HAP-1 (cell line): ENCODE measurements around the gene NFATC1.
A peak's percentile ranks its signal among the peaks of the same experiment; 100 is the strongest.

Experiments used
- DNase-seq, 2 experiments: peaks; one replicate each; pipeline ENCODE4 v3.0.0-alpha.2; 2016 to 2020; ENCODE audit warnings: low spot score in 2 of 2
- H3K27me3 ChIP-seq: fragments of 250-450 bp; sonication (Bioruptor Pico); 2 replicates; pipeline ENCODE4 v1.5.1; 2020; ENCODE audit warnings: low read depth, mild to moderate bottlenecking, moderate library complexity
- H3K36me3 ChIP-seq: fragments of 250-450 bp; sonication (Bioruptor Pico); replicated peaks from 2 replicates; pipeline ENCODE4 v1.5.1; 2020; ENCODE audit warnings: mild to moderate bottlenecking
- H3K4me1 ChIP-seq: fragments of 250-450 bp; sonication (Bioruptor Pico); 2 replicates; pipeline ENCODE4 v1.5.1; 2020; ENCODE audit warnings: mild to moderate bottlenecking
- H3K4me3 ChIP-seq: fragments of 250-450 bp; sonication (Bioruptor Pico); 2 replicates; pipeline ENCODE4 v1.5.1; 2020; ENCODE audit warnings: mild to moderate bottlenecking, moderate library complexity
- H3K9me3 ChIP-seq: fragments of 250-450 bp; sonication (Bioruptor Pico); 2 replicates; pipeline ENCODE4 v1.5.1; 2020; ENCODE audit warnings: mild to moderate bottlenecking, moderate library complexity
- in situ Hi-C: fragments of 300-500 bp; cut with MboI; formaldehyde crosslinking; loops from 3 replicates; pipeline ENCODE4 v1.14.3; 2020; ENCODE audit warnings: low sequenced_read_pairs, inconsistent platforms, mixed read lengths

NFATC1 gene

DNA sequence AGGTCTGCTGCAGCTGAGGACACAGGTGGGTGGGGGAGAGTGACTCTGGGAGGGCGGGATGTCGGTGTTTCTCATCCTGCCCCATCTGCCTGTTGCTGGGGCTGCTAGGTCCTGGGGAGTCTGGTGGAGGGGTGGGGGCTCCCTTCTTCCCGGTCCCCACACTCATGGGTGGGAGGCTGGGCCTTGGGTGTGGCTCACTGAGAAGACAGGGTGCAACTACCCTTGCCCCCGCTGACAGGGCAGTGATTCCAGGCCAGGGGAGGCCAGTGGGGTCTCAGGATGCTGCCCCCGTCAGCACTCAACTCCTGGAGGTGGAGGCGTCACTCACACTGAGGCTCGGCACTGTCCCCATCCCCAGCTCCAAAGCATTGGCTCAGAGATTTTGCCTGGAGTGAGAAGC is 7.7 kb upstream of the NFATC1 start:
- no peak overlapping the region for H3K4me3 ChIP-seq
- H3K9me3 ChIP-seq, result no peaks in the 10 kb centered on the region
- no peaks in the 10 kb centered on the region for H3K36me3 ChIP-seq
- peak in 1 of 2 experiments; percentile 3 for DNase-seq
- H3K27me3 ChIP-seq, result no peaks in the 10 kb centered on the region
- no peaks in the 10 kb centered on the region for H3K4me1 ChIP-seq
- in situ Hi-C loops, result no loop called here

DNA sequence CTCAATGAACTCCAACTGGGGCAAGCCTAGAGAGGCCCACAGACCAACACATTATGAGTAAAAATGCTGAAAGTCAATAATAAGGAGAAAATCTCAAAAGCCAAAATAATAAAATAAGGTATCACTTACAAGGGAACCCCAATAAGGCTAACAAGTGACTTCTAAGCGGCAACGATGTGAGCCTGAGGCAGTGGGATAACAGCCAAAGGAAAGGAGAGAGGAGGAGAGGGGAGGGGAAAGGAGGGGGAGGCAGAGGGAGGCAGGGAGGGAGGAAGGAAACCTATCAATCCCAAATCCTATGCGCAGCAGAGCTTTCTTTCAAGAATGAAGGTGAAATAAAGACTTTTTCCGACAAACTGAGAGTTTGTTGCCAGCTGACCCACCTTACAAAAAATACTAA is 6.0 kb upstream of the NFATC1 start:
- in situ Hi-C loops, result no loop called here
- peak in 1 of 2 experiments; percentile 5 for DNase-seq
- H3K27me3 ChIP-seq, result no peaks in the 10 kb centered on the region
- no peaks in the 10 kb centered on the region for H3K36me3 ChIP-seq
- H3K4me1 ChIP-seq, result peaks cover 7% of the 10 kb centered on the region
- no peak overlapping the region for H3K4me3 ChIP-seq
- no peaks in the 10 kb centered on the region for H3K9me3 ChIP-seq

DNA sequence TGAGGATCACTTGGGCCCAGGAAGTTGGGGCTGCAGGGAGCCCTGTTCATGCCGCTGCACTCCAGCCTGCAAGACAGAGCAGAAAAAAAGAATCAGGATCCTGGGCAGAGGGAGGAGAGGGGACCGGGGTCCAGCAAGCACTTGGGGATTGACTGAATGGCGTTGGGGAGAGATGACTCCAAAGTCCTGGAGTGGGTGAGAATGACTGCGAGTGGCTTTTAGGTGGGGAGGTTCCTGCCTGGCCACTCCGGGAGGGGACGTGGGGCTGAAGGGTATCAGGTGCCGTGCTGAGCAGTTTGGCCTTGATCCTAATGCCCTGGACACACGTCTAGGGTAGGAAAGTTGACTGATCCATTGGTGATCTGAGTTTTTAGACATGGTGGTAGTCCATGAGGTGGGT is 3.5 kb upstream of the NFATC1 start:
- DNase-seq, result no peak
- no peak overlapping the region for H3K4me3 ChIP-seq
- H3K9me3 ChIP-seq, result no peaks in the 10 kb centered on the region
- in situ Hi-C loops, result no loop called here
- peaks cover 15% of the 10 kb centered on the region for H3K4me1 ChIP-seq
- no peaks in the 10 kb centered on the region for H3K36me3 ChIP-seq
- H3K27me3 ChIP-seq, result no peaks in the 10 kb centered on the region

DNA sequence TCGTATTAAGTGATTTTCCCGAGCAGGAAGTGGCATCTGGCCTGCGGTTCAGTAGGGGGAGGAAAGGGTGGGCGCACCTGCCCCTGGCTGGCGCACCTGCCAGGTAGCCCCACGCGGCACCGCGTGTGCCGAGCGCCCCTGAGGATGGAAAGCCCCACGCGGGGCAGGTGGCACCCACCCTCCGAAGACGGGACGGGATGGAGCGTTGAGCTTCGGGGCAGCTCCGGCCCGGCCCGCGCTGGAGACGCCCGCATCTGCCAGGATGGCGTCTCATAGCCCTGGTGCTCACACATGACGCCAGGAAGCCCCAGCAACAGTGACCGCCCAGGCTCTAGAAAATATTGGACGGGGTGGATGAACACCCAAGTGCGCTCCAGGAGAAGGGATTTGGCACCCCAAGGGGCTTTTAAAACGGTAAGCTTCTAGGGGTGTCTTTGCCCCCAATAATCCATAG is 2.5 kb upstream of the NFATC1 start:
- in situ Hi-C loops, result no loop called here
- H3K36me3 ChIP-seq, result no peaks in the 10 kb centered on the region
- H3K4me3 ChIP-seq, result peak overlapping the region; percentile 30
- no peak for DNase-seq
- peaks cover 16% of the 10 kb centered on the region for H3K4me1 ChIP-seq
- no peaks in the 10 kb centered on the region for H3K27me3 ChIP-seq
- no peaks in the 10 kb centered on the region for H3K9me3 ChIP-seq

DNA sequence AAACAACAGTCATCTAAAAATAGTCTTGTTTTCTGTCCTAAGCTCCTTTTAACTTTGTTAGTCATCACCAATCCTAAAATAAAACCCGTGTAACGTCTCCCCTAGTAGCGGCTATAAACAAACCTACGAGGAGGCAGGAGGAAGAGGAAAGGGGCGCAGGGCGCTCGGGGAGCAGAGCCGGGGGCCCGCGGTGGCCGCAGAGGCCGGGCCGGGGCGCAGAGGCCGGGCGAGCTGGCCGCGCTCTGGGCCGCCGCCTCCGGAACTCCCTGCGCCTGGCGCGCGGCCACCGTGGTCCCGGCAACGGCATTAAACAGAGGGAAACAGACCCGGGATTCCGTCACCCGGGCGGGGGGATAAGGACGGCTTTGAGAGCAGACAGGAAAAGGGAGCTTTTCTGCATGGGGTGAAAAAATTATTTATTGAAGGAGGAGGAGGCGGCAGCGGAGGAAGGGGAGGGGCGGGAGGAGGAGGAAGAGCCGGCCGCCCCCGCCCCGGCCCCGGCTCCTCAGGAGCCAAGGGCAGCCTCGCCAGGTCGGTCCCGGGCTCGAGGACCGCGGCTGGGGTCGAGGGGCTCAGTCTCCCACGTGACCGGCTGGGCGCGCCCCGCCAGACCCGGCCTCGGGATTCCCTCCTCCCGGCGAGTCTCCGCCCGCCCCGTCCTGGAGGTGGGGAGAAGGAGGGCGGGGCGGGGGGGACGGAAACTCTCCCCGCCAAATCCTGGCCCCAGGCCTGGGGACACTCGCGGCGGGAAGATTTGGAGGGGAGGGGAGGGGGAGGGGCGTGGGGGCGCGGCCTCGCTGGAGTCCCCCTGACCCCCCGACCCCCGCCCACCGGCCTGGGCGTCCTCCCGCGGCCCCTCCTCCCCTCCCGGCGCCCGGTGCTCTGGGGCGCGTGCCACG is 1.8 kb upstream of the NFATC1 start:
- in situ Hi-C loops, result no loop called here
- no peaks in the 10 kb centered on the region for H3K36me3 ChIP-seq
- H3K4me1 ChIP-seq, result peaks cover 16% of the 10 kb centered on the region
- H3K9me3 ChIP-seq, result no peaks in the 10 kb centered on the region
- peak overlapping the region; percentile 30 for H3K4me3 ChIP-seq
- no peaks in the 10 kb centered on the region for H3K27me3 ChIP-seq
- DNase-seq, result peak; percentile 76 to 90

DNA sequence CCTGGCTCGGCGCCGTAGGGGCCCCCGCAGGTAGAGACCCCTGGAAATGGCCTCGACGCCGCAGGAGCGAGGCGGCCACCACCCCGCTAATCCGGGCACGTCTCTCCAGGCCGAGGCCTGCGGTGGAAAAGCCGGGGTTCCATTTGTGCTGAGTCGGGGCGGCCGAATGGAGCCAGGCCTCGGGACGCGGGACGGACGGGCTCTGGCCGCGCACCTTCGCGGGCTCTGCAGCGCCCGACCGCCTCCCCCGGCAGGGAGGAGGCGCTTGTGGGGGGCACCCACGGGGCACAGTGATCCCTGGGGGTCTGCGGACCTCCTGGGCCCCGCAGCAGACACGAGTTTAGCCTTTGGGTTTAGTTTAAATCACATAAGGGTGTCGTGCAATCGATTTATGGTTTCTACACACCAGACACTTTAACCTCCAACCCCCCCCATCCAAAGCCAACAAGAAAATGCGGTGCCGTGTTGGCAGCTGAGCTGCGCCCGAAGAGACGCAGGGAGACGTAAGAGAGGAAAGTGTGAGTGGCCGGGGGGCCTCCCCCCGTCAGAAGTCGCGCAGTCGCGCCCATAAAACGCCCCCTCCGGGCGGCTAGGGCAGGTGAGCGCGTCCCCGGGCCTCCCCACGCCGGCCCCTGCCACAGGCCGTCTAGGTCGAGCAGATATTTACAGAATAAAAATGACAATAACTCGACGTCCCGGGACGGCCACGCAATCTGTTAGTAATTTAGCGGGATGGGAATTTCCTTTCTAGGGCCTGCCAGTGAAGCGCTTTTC is 1.0 kb upstream of the NFATC1 start:
- in situ Hi-C loops, result no loop called here
- H3K9me3 ChIP-seq, result no peaks in the 10 kb centered on the region
- H3K36me3 ChIP-seq, result no peaks in the 10 kb centered on the region
- peak; percentile 35 to 59 for DNase-seq
- no peaks in the 10 kb centered on the region for H3K27me3 ChIP-seq
- H3K4me1 ChIP-seq, result peaks cover 16% of the 10 kb centered on the region
- H3K4me3 ChIP-seq, result peak overlapping the region; percentile 30

DNA sequence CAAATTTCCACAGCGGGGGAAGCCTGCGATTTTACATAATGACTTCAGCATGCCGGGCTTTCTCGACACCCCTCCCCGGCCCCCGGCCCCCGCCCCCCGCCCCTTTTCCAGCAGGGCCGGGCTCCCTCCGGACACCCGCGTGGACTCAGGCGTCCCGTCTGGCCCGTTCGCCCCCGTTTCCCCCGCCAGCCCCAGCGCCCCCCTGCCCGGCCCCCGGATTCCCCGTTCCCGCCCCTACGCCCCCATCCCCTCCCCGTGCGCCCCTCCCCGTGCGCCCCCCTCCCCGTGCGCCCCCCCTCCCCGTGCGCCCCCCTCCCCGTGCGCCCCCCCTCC is 456 bp upstream of the NFATC1 start:
- no peak for DNase-seq
- H3K36me3 ChIP-seq, result no peaks in the 10 kb centered on the region
- no peaks in the 10 kb centered on the region for H3K27me3 ChIP-seq
- in situ Hi-C loops, result no loop called here
- H3K9me3 ChIP-seq, result no peaks in the 10 kb centered on the region
- H3K4me3 ChIP-seq, result peak overlapping the region; percentile 30; the same call in 1 of the 2 replicates
- peaks cover 16% of the 10 kb centered on the region for H3K4me1 ChIP-seq

DNA sequence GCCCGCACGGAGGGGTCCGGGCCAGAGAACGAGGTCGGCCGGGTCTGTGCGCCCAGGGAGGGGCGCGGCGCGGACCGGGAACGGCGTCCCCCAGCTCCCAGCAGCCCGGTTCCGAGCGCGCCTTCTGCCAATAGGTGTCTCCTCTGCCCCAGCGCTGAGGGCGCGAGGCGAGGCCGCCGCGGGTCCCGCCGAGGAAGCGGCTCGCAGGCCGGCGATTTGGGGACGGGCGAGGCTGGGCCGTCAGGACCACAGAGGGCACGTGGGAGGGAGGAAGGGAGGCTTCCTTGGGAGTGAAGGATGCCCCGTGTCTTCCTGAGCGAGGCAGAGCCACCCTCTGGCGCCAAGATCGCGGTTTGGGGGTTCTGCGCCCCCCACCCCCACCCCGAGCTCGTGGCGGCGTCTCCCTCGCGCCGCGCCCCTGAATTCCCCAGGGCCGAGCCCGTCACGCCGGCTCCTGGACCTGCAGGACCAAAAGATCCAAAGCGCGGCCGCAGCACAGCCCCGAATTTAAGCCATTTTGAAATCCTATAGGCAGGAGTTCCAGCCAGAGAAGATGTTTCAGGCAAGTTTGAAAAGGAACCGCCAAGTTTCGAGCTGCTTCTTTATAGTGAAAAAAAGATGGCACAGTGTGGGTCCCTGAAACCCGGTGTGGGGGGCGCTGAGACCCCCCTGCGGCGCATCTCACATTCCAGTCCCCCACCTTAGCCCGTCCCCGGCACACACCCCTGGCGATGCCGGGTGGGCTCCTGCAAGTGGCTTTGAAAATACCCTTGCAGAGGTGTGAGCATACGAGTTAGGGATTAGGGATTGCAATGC is 909 bp downstream of the NFATC1 start:
- no peaks in the 10 kb centered on the region for H3K27me3 ChIP-seq
- H3K9me3 ChIP-seq, result no peaks in the 10 kb centered on the region
- H3K4me1 ChIP-seq, result peaks cover 16% of the 10 kb centered on the region
- in situ Hi-C loops, result no loop called here
- H3K4me3 ChIP-seq, result peak overlapping the region; percentile 48
- DNase-seq, result peak in 1 of 2 experiments; percentile 64
- H3K36me3 ChIP-seq, result no peaks in the 10 kb centered on the region

DNA sequence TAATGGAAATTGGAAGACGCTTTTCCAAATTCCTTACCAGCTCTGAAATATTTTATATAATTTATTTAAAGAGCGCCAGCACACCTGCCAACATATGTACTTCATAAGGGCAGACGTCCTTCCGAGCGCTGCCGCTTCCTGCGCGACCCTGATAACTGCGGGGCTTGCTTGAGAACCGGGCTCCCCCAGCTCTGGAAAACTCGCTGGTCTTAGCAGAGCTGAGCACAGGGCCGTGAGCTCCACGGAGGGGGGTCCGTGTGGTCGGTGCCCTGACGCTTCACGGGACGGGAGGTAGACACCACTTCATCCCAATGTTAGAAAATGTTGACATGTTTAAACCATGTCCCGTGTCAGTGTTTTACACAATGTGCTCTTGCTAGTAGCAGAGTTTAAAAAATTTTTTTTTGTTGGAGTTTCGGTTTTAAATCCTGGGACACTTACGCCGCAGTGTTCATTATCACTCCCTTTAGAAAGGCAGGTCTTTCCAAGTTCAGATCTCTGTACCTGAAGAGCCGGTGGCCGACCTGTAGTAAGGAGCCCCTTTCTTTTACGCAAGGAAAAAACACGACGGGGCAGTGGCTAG is 1.6 kb downstream of the NFATC1 start:
- no peaks in the 10 kb centered on the region for H3K9me3 ChIP-seq
- H3K4me1 ChIP-seq, result peaks cover 16% of the 10 kb centered on the region
- no peak for DNase-seq
- in situ Hi-C loops, result no loop called here
- peak overlapping the region; percentile 48 for H3K4me3 ChIP-seq
- H3K27me3 ChIP-seq, result no peaks in the 10 kb centered on the region
- H3K36me3 ChIP-seq, result no peaks in the 10 kb centered on the region

DNA sequence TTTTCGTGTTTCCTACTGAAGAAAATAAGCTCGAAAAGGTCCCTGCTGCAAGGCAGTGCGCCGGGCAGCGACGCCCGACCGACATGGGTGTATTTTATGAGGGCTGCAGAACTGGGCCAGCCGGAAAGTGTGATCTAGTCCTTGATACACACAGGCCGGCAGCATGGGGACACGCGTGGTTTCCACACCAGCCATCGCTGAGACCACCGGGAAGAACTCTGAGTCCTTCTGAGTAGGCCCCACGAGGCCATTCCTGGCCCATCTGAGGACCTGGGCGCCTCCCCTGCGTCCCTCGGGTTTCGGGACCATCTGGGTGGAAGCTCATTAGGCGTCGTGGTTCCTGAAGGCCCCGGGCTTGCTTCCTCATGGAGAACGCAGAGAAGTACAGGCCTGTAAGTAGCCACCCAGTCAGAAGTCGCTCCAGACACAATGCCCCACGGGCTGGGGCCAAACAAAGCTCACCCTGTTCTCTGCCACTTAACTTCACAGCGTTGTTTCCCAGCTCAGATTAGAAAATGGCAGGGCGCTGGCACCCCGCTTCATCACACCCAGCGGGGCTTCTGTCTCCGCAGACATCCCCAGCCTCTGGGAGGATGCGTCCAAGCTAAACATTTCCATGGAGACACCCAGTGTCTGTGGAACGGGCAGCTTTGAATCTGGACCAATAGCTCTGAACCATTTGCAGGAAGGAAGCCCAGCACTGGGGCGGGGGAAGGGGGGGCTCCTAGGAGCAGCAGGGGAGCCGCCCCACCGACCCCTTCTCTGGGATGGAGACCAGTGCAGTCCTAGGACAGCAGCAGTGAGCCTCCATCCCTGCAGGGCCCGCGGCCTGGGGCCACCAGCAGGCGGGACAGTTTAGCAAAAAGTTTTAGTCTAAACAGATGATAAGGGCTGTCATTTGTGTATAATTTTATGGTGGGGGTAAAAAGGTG is 2.4 kb downstream of the NFATC1 start:
- no peak overlapping the region; the same call in 1 of the 2 replicates for H3K4me3 ChIP-seq
- H3K36me3 ChIP-seq, result no peaks in the 10 kb centered on the region
- in situ Hi-C loops, result no loop called here

DNA sequence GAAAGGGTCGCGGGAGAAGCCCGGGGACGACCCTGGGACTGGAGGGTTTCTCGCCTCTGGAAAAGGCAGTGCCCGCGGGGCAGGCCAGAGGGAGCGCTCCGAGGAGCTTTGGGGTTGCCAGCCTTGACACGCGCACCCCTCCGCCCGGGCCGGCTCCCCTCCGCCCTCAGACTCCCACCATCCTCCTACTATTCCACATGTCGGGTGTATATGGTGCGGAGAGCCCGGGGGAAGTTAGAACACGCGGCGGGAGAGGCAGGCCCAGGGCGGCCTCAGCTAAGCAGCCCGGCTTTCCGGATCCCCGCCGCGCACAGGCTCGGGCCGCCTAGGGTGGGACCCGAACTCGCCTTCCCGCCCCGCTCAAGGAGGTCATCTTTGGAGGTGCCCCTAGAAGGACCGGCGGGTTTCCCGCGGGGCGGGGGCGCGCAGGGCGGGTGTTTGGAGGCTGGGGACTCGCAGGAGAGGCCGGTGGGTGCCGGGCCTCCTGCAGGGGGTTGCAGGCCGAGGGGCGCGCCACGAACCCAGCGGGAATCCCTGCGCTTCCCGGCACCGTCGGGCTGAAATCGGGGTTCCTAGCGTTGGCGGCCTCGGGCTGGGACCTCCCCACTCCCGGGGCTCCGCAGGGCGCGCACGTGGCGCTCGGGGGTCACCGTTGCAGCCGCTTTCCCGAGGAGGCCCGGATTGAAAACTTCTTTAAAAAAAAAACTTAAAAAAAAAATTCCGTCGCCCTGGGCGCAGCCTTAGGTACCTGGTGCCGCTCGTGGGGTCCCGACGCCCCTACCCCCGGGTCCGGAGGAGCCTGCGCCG is 3.7 kb downstream of the NFATC1 start:
- Histone ChIP-seq H3K27me3 (no peaks in the 10 kb centered on the region), H3K4me1 (peaks cover 15% of the 10 kb centered on the region), H3K9me3 (no peaks in the 10 kb centered on the region), H3K36me3 (no peaks in the 10 kb centered on the region), H3K4me3 (peak overlapping the region; percentile 38)
- no peak for DNase-seq
- in situ Hi-C loops, result no loop called here

More for the DNA sequence above, 2.4 kb downstream of the NFATC1 start:
- DNase-seq, result no peak
- H3K9me3 ChIP-seq, result no peaks in the 10 kb centered on the region
- no peaks in the 10 kb centered on the region for H3K27me3 ChIP-seq
- peaks cover 20% of the 10 kb centered on the region for H3K4me1 ChIP-seq

DNA sequence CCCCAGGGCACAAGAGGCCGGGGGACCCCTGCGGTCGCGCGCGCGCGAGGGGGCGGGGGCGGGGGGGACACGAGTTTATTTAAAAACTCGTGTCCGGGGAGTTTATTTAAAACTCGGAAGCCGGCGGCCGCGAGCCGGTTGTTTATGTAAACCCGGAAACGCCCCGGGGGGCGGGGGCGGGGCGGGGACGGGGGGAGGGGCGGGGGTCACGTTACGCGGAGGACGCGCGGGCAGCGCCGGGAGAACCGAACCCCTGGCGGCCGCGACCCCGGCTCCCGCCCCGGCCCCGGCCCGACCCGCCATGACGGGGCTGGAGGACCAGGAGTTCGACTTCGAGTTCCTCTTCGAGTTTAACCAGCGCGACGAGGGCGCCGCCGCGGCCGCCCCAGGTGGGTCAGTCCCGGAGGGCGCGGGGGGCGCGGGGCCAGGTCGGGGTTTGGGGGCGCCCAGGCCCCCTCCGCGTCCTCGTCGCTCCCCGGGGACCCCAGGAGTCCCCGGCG is 4.4 kb downstream of the NFATC1 start:
- no peaks in the 10 kb centered on the region for H3K36me3 ChIP-seq
- in situ Hi-C loops, result no loop called here
- peak in 1 of 2 experiments; percentile 60 for DNase-seq
- peaks cover 9% of the 10 kb centered on the region for H3K4me1 ChIP-seq
- peak overlapping the region; percentile 38 for H3K4me3 ChIP-seq
- H3K9me3 ChIP-seq, result no peaks in the 10 kb centered on the region
- no peaks in the 10 kb centered on the region for H3K27me3 ChIP-seq
